Lung (tissue), 12 donors: Measurements from ENCODE around the gene MAPKAP1. TPM values are rescaled to one million over a fixed set of nuclear protein-coding genes. Genes with fewer than 3 reads are reported as not detected.
A peak's percentile ranks its signal among the peaks of the same experiment; 100 is the strongest.

Experiments used
- ATAC-seq: fragments of 200-7000 bp; cut with Tn5 transposase; one replicate; pipeline ENCODE4 v1.9.1; 2020; ENCODE audit warnings: moderate number of reproducible peaks; ENCODE audit not compliant: insufficient read depth, low FRiP score
- DNase-seq, 3 donors: peaks; one replicate each; pipeline ENCODE4 v3.0.0-alpha.2; 2013 to 2017
- H3K27ac ChIP-seq, 2 donors: one replicate each; pipeline ENCODE4 v1.5.1; 2013; ENCODE audit warnings: mild to moderate bottlenecking in 2 of 2, moderate library complexity in 2 of 2, control low read depth in 1 of 2, inconsistent platforms in 1 of 2, low read depth in 1 of 2, low read length in 1 of 2
- H3K27me3 ChIP-seq, 3 donors: one replicate each; pipeline ENCODE4 v1.5.1; 2013; ENCODE audit warnings: low read length in 2 of 3; ENCODE audit not compliant: control insufficient read depth in 3 of 3, insufficient read depth in 3 of 3
- H3K36me3 ChIP-seq, 4 donors: one replicate each; pipeline ENCODE4 v1.5.1; 2013; ENCODE audit warnings: low read length in 4 of 4, mild to moderate bottlenecking in 1 of 4, moderate library complexity in 1 of 4; ENCODE audit not compliant: control insufficient read depth in 4 of 4, insufficient read depth in 4 of 4
- H3K4me1 ChIP-seq, 5 donors: one replicate each; pipeline ENCODE4 v1.5.1; 2013; ENCODE audit warnings: low read length in 5 of 5, mild to moderate bottlenecking in 2 of 5, moderate library complexity in 1 of 5; ENCODE audit not compliant: control insufficient read depth in 5 of 5, insufficient read depth in 5 of 5
- H3K4me3 ChIP-seq: one replicate; pipeline ENCODE4 v1.5.1; 2013; ENCODE audit warnings: mild to moderate bottlenecking, control low read depth, moderate library complexity
- H3K9ac ChIP-seq, 2 donors: one replicate each; pipeline ENCODE4 v1.5.1; 2013; ENCODE audit warnings: low read length in 2 of 2, control low read depth in 1 of 2; ENCODE audit not compliant: insufficient read depth in 1 of 2
- H3K9me3 ChIP-seq, 4 donors: one replicate each; pipeline ENCODE4 v1.5.1; 2013; ENCODE audit warnings: low read length in 3 of 4, mild to moderate bottlenecking in 1 of 4, moderate library complexity in 1 of 4; ENCODE audit not compliant: control insufficient read depth in 4 of 4, insufficient read depth in 3 of 4
- WGBS, 2 donors: extraction: QIAGEN DNeasy Blood & Tissue Kit; methylation state at CpG; one replicate each; pipeline ENCODE4 v1.1.7; 2013; 5-methylcytosine and 5-hydroxymethylcytosine counted together
- polyA plus RNA-seq, 2 donors: library from polyadenylated mRNA; stranded (reverse); fragments of 200-250 nt; gene quantifications; one replicate each; pipeline ENCODE4 v1.2.1, GENCODE V29; 2013
- total RNA-seq, 2 donors: library from RNA; depleted of rRNA in 1 of 2; stranded (reverse); fragments of >200 nt in 1 of 2; gene quantifications; one replicate each; pipeline ENCODE4 v1.2.1, GENCODE V29; 2014 to 2021
- TF ChIP-seq, protein P1 (sequence below): IDR thresholded peaks from 2 replicates; pipeline ENCODE4 v1.5.1; 2012; ENCODE audit warnings: mild to moderate bottlenecking; ENCODE audit errors: control extremely low read depth, extremely low read depth
- donor health status: control.
- donor health status: control.
- donor health status: Bipolar disorder and iron deficiency.
- donor health status: healthy.
- donor health status: DM: yes; HTN: yes; CAD: no.

The MAPKAP1 gene
- total and polyA plus RNA-seq, 4 donors, result 53.0 to 83.3 (median 66.7) TPM

DNA sequence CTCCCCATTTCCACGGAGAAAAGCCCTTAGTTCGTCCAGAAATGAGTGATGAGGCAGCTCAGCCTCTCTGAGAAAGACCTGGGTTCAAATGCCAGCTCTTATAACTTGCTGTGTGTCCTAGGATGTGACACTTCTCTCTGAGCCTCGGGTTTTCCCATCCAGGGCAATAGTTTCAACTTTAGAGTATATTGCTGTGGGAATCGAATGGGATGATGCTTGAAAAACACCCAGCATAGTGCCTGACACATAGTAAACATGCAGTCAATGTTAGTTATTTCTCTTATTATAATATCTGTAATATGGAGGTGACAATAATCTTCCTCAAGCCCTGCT is 430 bp upstream of the MAPKAP1 start:
- peak overlapping the region in 1 of 2 donors; percentile 87 for H3K9ac ChIP-seq
- peak overlapping the region; percentile 71 to 77 for H3K27ac ChIP-seq
- no peaks in the 10 kb centered on the region for H3K27me3 ChIP-seq
- H3K9me3 ChIP-seq, result no peaks in the 10 kb centered on the region
- WGBS, 2 donors, result 27 to 39% methylated on average over 4 of the region's 4 CpGs
- H3K36me3 ChIP-seq, result peaks cover 0 to 2% (median 0%) of the 10 kb centered on the region in 4 donors
- peak overlapping the region; percentile 92 for H3K4me3 ChIP-seq
- no peak for ATAC-seq
- H3K4me1 ChIP-seq, result peaks cover 0 to 13% (median 7%) of the 10 kb centered on the region in 5 donors
- no peak for DNase-seq
- TF ChIP-seq, protein P1, sequence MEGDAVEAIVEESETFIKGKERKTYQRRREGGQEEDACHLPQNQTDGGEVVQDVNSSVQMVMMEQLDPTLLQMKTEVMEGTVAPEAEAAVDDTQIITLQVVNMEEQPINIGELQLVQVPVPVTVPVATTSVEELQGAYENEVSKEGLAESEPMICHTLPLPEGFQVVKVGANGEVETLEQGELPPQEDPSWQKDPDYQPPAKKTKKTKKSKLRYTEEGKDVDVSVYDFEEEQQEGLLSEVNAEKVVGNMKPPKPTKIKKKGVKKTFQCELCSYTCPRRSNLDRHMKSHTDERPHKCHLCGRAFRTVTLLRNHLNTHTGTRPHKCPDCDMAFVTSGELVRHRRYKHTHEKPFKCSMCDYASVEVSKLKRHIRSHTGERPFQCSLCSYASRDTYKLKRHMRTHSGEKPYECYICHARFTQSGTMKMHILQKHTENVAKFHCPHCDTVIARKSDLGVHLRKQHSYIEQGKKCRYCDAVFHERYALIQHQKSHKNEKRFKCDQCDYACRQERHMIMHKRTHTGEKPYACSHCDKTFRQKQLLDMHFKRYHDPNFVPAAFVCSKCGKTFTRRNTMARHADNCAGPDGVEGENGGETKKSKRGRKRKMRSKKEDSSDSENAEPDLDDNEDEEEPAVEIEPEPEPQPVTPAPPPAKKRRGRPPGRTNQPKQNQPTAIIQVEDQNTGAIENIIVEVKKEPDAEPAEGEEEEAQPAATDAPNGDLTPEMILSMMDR, result no peak

DNA sequence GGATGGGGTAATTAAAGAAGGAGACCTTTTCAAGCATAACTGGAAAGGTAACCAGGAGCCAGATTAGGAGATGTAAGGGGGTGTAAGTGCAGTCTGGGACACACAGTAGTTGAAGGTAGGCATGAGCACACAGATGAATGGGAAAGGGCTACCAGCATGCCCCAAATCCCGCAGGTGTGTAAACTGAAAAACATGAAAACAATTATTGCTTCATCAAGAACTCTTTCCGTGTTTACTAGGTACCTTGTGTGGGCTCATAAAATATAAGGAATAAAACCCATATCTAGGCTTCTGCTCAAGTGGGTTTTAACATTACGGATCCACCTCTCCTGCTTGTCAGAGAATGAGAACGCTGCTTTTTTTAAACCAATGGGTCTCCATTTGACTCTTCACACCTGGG is 1.1 kb downstream of the MAPKAP1 start:
- peak overlapping the region in 1 of 2 donors; percentile 81 for H3K9ac ChIP-seq
- peaks cover 0 to 2% (median 0%) of the 10 kb centered on the region in 4 donors for H3K36me3 ChIP-seq
- H3K27ac ChIP-seq, result no peak overlapping the region

DNA sequence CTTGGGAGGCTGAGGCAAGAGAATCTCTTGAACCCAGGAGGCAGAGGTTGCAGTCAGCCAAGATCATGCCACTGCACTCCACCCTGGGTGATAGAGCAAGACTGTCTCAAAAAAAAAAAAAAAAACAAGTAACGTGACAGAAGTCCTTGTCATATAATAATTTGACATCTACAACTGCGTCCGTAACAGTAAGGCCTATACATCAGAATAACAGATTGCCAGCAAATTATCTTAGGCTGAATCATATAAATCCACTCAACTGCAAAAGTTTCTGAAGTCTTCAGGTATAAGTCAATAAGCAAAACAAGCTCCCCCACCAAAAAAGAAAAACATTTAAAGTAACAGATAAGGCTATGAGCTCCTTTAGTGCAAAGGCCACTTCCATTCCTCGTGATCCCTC is 3.3 kb downstream of the MAPKAP1 start:
- peaks cover 0 to 2% (median 0%) of the 10 kb centered on the region in 4 donors for H3K36me3 ChIP-seq
- WGBS, 2 donors, result 90 to 92% methylated on average over 4 of the region's 4 CpGs
- DNase-seq (no peak), ATAC-seq (no peak)
- peaks cover 0 to 21% (median 7%) of the 10 kb centered on the region in 5 donors for H3K4me1 ChIP-seq
- no peak overlapping the region for H3K9ac ChIP-seq
- TF ChIP-seq, protein P1, result no peak
- H3K27me3 ChIP-seq, result no peaks in the 10 kb centered on the region
- no peaks in the 10 kb centered on the region for H3K9me3 ChIP-seq
- no peak overlapping the region for H3K4me3 ChIP-seq
- H3K27ac ChIP-seq, result no peak overlapping the region

More for the DNA sequence above, 1.1 kb downstream of the MAPKAP1 start:
- peaks cover 0 to 18% (median 7%) of the 10 kb centered on the region in 5 donors for H3K4me1 ChIP-seq
- DNase-seq (no peak), ATAC-seq (no peak)
- H3K9me3 ChIP-seq, result no peaks in the 10 kb centered on the region
- 86 to 90% methylated on average over 4 of the region's 4 CpGs for WGBS, 2 donors
- H3K27me3 ChIP-seq, result no peaks in the 10 kb centered on the region
- TF ChIP-seq, protein P1, result no peak
- H3K4me3 ChIP-seq, result no peak overlapping the region

DNA sequence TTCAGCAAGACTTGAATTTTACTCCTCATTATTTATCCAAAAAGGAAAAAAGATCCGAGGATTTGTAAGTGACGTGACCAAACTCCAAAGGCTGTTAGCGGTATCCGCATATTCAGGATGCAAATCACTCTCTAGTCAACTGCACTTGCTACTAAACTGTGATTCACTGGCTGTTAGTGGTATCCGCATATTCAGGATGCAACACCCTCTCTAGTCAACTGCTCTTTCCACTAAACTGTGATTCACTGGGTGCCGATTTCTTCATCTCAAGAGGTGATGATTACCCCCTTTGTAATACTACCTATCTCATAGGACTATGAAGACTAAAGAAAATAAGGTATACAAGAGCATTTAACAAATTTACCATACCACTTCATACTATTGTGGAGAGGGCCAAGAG is 5.7 kb downstream of the MAPKAP1 start:
- Histone ChIP-seq H3K4me3 (no peak overlapping the region), H3K9ac (no peak overlapping the region), H3K9me3 (no peaks in the 10 kb centered on the region), H3K4me1 (peaks cover 0 to 21% (median 7%) of the 10 kb centered on the region in 5 donors), H3K36me3 (peaks cover 0 to 2% (median 0%) of the 10 kb centered on the region in 4 donors), H3K27me3 (no peaks in the 10 kb centered on the region), H3K27ac (no peak overlapping the region)
- TF ChIP-seq, protein P1, result no peak
- ATAC-seq (no peak), DNase-seq (no peak)
- WGBS, 2 donors, result 92 to 96% methylated on average over 6 of the region's 6 CpGs
